ENCODE data around the gene CRTC3.

Gene CRTC3

GRCh38 chr15:90565866-90566265, 36.1 kb downstream of the CRTC3 start:
- no peak for DNase-seq

GRCh38 chr15:90570643-90571042, 40.9 kb downstream of the CRTC3 start:
- no peak for DNase-seq

GRCh38 chr15:90571063-90571541, 41.4 kb downstream of the CRTC3 start:
- DNase-seq: no peak

- no peak for DNase-seq
Observed at GRCh38 chr15:90572893-90573292, 43.2 kb downstream of the CRTC3 start.

GRCh38 chr15:90576711-90577389, 47.1 kb downstream of the CRTC3 start:
- DNase-seq: no peak

- DNase-seq: no peak
Observed at GRCh38 chr15:90579213-90579612, 49.5 kb downstream of the CRTC3 start.

- no peak for DNase-seq
Observed at GRCh38 chr15:90580099-90580498, 50.4 kb downstream of the CRTC3 start.

GRCh38 chr15:90580541-90580940, 50.8 kb downstream of the CRTC3 start:
- DNase-seq: no peak

GRCh38 chr15:90580946-90581345, 51.2 kb downstream of the CRTC3 start:
- no peak for DNase-seq

GRCh38 chr15:90581771-90582352, 52.1 kb downstream of the CRTC3 start:
- no peak for DNase-seq

- no peak for DNase-seq
Observed at GRCh38 chr15:90582553-90582952, 52.8 kb downstream of the CRTC3 start.

GRCh38 chr15:90583471-90584252, 53.9 kb downstream of the CRTC3 start:
- DNase-seq: no peak

- no peak for DNase-seq
Observed at GRCh38 chr15:90584841-90585240, 55.1 kb downstream of the CRTC3 start.

- DNase-seq: no peak
Observed at GRCh38 chr15:90585863-90586262, 56.1 kb downstream of the CRTC3 start.

GRCh38 chr15:90586948-90587347, 57.2 kb downstream of the CRTC3 start:
- no peak for DNase-seq

- no peak for DNase-seq
Observed at GRCh38 chr15:90588427-90588826, 58.7 kb downstream of the CRTC3 start.

- DNase-seq: no peak
Observed at GRCh38 chr15:90591524-90591923, 61.8 kb downstream of the CRTC3 start.

GRCh38 chr15:90592131-90592881, 62.6 kb downstream of the CRTC3 start:
- no peak for DNase-seq

GRCh38 chr15:90593499-90594158, 63.9 kb downstream of the CRTC3 start:
- no peak for DNase-seq

- DNase-seq: peak; percentile 72
Observed at GRCh38 chr15:90594301-90594738, 64.6 kb downstream of the CRTC3 start.

- no peak for DNase-seq
Observed at GRCh38 chr15:90595763-90596155, 66.0 kb downstream of the CRTC3 start.

GRCh38 chr15:90596943-90597342, 67.2 kb downstream of the CRTC3 start:
- DNase-seq: no peak

GRCh38 chr15:90597577-90597976, 67.9 kb downstream of the CRTC3 start:
- DNase-seq: no peak

Measured in NCI-H2029 treated with DMSO at 0.1 percent for 48 hours (cell line).